K562 (cell line): ENCODE results near the gene TMCC1. TPM values are rescaled to one million over a fixed set of nuclear protein-coding genes. Genes with fewer than 3 reads are reported as not detected.

Experiments
- ARID4B ChIP-seq: sonication (generic); formaldehyde crosslinking; IDR thresholded peaks from 2 replicates; pipeline ENCODE4 v1.8.0; 2022; ENCODE audit warnings: mild to moderate bottlenecking, missing genetic modification reagents
- CUX1 ChIP-seq: fragments of 200-800 bp; sonication (Bioruptor generic); IDR thresholded peaks from 2 replicates; pipeline ENCODE4 v1.6.1; 2016; ENCODE audit warnings: missing genetic modification characterization, missing compliant biosample characterization
- NKRF ChIP-seq: fragments of 450-650 bp; IDR thresholded peaks from 2 replicates; pipeline ENCODE4 v1.6.1; 2016; ENCODE audit warnings: borderline replicate concordance
- PTBP1 ChIP-seq: fragments of 200-400 bp; formaldehyde crosslinking; IDR thresholded peaks from 2 replicates; pipeline ENCODE4 v1.6.1; 2017; ENCODE audit warnings: low read depth, low read length
- RERE ChIP-seq: sonication (generic); formaldehyde crosslinking; IDR thresholded peaks from 2 replicates; pipeline ENCODE4 v1.8.0; 2023; ENCODE audit warnings: missing genetic modification reagents, mild to moderate bottlenecking, borderline replicate concordance
- SIX5 ChIP-seq, 2 experiments: IDR thresholded peaks; 2 replicates each; pipeline ENCODE4 v1.6.1; 2011; ENCODE audit warnings: low read length in 2 of 2, borderline replicate concordance in 1 of 2, low read depth in 1 of 2, mild to moderate bottlenecking in 1 of 2, moderate library complexity in 1 of 2; ENCODE audit not compliant: insufficient read depth in 1 of 2
- ZBTB17 ChIP-seq: fragments of 450-650 bp; formaldehyde crosslinking; IDR thresholded peaks from 2 replicates; pipeline ENCODE4 v1.4.0; 2020; ENCODE audit warnings: mild to moderate bottlenecking
- polyA plus RNA-seq, 8 experiments: library from polyadenylated mRNA; depleted of rRNA in 4 of 8; stranded (reverse) in 5 of 8; unstranded in 3 of 8; fragments of >200 nt; fragmentation: Nextera tagmentation in 2 of 8; fragmentation: Illumina TruSeq in 1 of 8; extraction: Ambion mirVana in 2 of 8; extraction: Trizol in 1 of 8; gene quantifications; 2 replicates each; pipeline versions ENCODE4 v1.2.1 to v1.2.3, GENCODE V29; 2011 to 2014; ENCODE audit warnings: inconsistent platforms in 1 of 8, missing spikeins in 1 of 8
- total RNA-seq, 7 experiments: library from RNA; depleted of rRNA in 6 of 7; stranded (reverse); fragments of >200 nt in 6 of 7; fragmentation: Illumina TruSeq in 2 of 7; extraction: Trizol in 2 of 7; gene quantifications; 2 replicates each; pipeline versions ENCODE4 v1.2.1 to v1.2.3, GENCODE V29; 2011 to 2021; ENCODE audit warnings: low replicate concordance in 1 of 7

Gene TMCC1
- total and polyA plus RNA-seq, 9 of the 15 experiments (the other 6 are each of a cell fraction or from before 2014, with no cell fraction given): 0.89 to 8.7 (median 4.0) TPM

- no peak for TF ChIP-seq ARID4B
- TF ChIP-seq SIX5 (IDR thresholded peaks at IDR 0.05; ENCODE audit: borderline replicate concordance in 1 of 2, insufficient read depth in 1 of 2, low read depth in 1 of 2, low read length in 2 of 2): no peak
- TF ChIP-seq RERE (CRISPR knock-in tag): no peak
- no peak for TF ChIP-seq NKRF
- no peak for TF ChIP-seq CUX1
- TF ChIP-seq PTBP1: no peak
- no peak for TF ChIP-seq ZBTB17 (CRISPR knock-in tag)
Measured at GRCh38 chr3:129663930-129664646, 229.4 kb downstream of the TMCC1 start (continued).
